ENCODE results near the gene TNP2.

TNP2 gene

GRCh38 chr16:11251525-11252481, 17.3 kb downstream of the TNP2 start:
- Histone ChIP-seq H3K36me3 (ENCODE audit: control insufficient read depth, insufficient read depth, low read length) (peaks cover 16% of the 10 kb centered on the region), H3K4me3 (ENCODE audit: low read depth, low read length) (no peak overlapping the region), H3K27me3 (ENCODE audit: control insufficient read depth, insufficient read depth, low read length) (no peaks in the 10 kb centered on the region), H3K4me1 (ENCODE audit: control insufficient read depth, insufficient read depth, low read length) (peaks cover 4% of the 10 kb centered on the region), H3K9me3 (ENCODE audit: control insufficient read depth, insufficient read depth, low read length) (no peaks in the 10 kb centered on the region), H3K9ac (ENCODE audit: low read depth, low read length) (no peak overlapping the region)

GRCh38 chr16:11250786-11251524, 18.2 kb downstream of the TNP2 start:
- Histone ChIP-seq H3K36me3 (ENCODE audit: control insufficient read depth, insufficient read depth, low read length) (peaks cover 16% of the 10 kb centered on the region), H3K9ac (ENCODE audit: low read depth, low read length) (no peak overlapping the region), H3K9me3 (ENCODE audit: control insufficient read depth, insufficient read depth, low read length) (no peaks in the 10 kb centered on the region), H3K4me3 (ENCODE audit: low read depth, low read length) (no peak overlapping the region), H3K27me3 (ENCODE audit: control insufficient read depth, insufficient read depth, low read length) (no peaks in the 10 kb centered on the region), H3K4me1 (ENCODE audit: control insufficient read depth, insufficient read depth, low read length) (peaks cover 4% of the 10 kb centered on the region)

GRCh38 chr16:11250091-11250785, 18.9 kb downstream of the TNP2 start:
- Histone ChIP-seq H3K9me3 (ENCODE audit: control insufficient read depth, insufficient read depth, low read length) (no peaks in the 10 kb centered on the region), H3K36me3 (ENCODE audit: control insufficient read depth, insufficient read depth, low read length) (peaks cover 16% of the 10 kb centered on the region), H3K4me3 (ENCODE audit: low read depth, low read length) (no peak overlapping the region), H3K4me1 (ENCODE audit: control insufficient read depth, insufficient read depth, low read length) (peaks cover 4% of the 10 kb centered on the region), H3K9ac (ENCODE audit: low read depth, low read length) (no peak overlapping the region), H3K27me3 (ENCODE audit: control insufficient read depth, insufficient read depth, low read length) (no peaks in the 10 kb centered on the region)

- Histone ChIP-seq H3K9me3 (ENCODE audit: control insufficient read depth, insufficient read depth, low read length) (no peaks in the 10 kb centered on the region), H3K36me3 (ENCODE audit: control insufficient read depth, insufficient read depth, low read length) (peaks cover 10% of the 10 kb centered on the region), H3K4me3 (ENCODE audit: low read depth, low read length) (no peak overlapping the region), H3K9ac (ENCODE audit: low read depth, low read length) (no peak overlapping the region), H3K4me1 (ENCODE audit: control insufficient read depth, insufficient read depth, low read length) (peaks cover 4% of the 10 kb centered on the region), H3K27me3 (ENCODE audit: control insufficient read depth, insufficient read depth, low read length) (no peaks in the 10 kb centered on the region)
Measured at GRCh38 chr16:11249233-11250061, 19.7 kb downstream of the TNP2 start.

- no peaks in the 10 kb centered on the region for H3K9me3 ChIP-seq (ENCODE audit: control insufficient read depth, insufficient read depth, low read length)
- H3K4me3 ChIP-seq (ENCODE audit: low read depth, low read length): no peak overlapping the region
- no peaks in the 10 kb centered on the region for H3K27me3 ChIP-seq (ENCODE audit: control insufficient read depth, insufficient read depth, low read length)
- H3K36me3 ChIP-seq (ENCODE audit: control insufficient read depth, insufficient read depth, low read length): peaks cover 3% of the 10 kb centered on the region
- no peak overlapping the region for H3K9ac ChIP-seq (ENCODE audit: low read depth, low read length)
- H3K4me1 ChIP-seq (ENCODE audit: control insufficient read depth, insufficient read depth, low read length): no peaks in the 10 kb centered on the region
Measured at GRCh38 chr16:11248133-11248532, 21.0 kb downstream of the TNP2 start.

- no peaks in the 10 kb centered on the region for H3K36me3 ChIP-seq (ENCODE audit: control insufficient read depth, insufficient read depth, low read length)
- no peaks in the 10 kb centered on the region for H3K4me1 ChIP-seq (ENCODE audit: control insufficient read depth, insufficient read depth, low read length)
- no peaks in the 10 kb centered on the region for H3K27me3 ChIP-seq (ENCODE audit: control insufficient read depth, insufficient read depth, low read length)
- no peak overlapping the region for H3K9ac ChIP-seq (ENCODE audit: low read depth, low read length)
- H3K4me3 ChIP-seq (ENCODE audit: low read depth, low read length): no peak overlapping the region
- no peaks in the 10 kb centered on the region for H3K9me3 ChIP-seq (ENCODE audit: control insufficient read depth, insufficient read depth, low read length)
Measured at GRCh38 chr16:11245988-11246387, 23.1 kb downstream of the TNP2 start.

GRCh38 chr16:11245222-11245737, 23.8 kb downstream of the TNP2 start:
- Histone ChIP-seq H3K4me3 (ENCODE audit: low read depth, low read length) (no peak overlapping the region), H3K36me3 (ENCODE audit: control insufficient read depth, insufficient read depth, low read length) (no peaks in the 10 kb centered on the region), H3K27me3 (ENCODE audit: control insufficient read depth, insufficient read depth, low read length) (no peaks in the 10 kb centered on the region), H3K9me3 (ENCODE audit: control insufficient read depth, insufficient read depth, low read length) (no peaks in the 10 kb centered on the region), H3K4me1 (ENCODE audit: control insufficient read depth, insufficient read depth, low read length) (no peaks in the 10 kb centered on the region), H3K9ac (ENCODE audit: low read depth, low read length) (no peak overlapping the region)

- no peak overlapping the region for H3K9ac ChIP-seq (ENCODE audit: low read depth, low read length)
- no peaks in the 10 kb centered on the region for H3K36me3 ChIP-seq (ENCODE audit: control insufficient read depth, insufficient read depth, low read length)
- no peaks in the 10 kb centered on the region for H3K4me1 ChIP-seq (ENCODE audit: control insufficient read depth, insufficient read depth, low read length)
- H3K27me3 ChIP-seq (ENCODE audit: control insufficient read depth, insufficient read depth, low read length): no peaks in the 10 kb centered on the region
- H3K9me3 ChIP-seq (ENCODE audit: control insufficient read depth, insufficient read depth, low read length): no peaks in the 10 kb centered on the region
- no peak overlapping the region for H3K4me3 ChIP-seq (ENCODE audit: low read depth, low read length)
Measured at GRCh38 chr16:11242658-11243057, 26.5 kb downstream of the TNP2 start.

- Histone ChIP-seq H3K4me3 (ENCODE audit: low read depth, low read length) (no peak overlapping the region), H3K27me3 (ENCODE audit: control insufficient read depth, insufficient read depth, low read length) (no peaks in the 10 kb centered on the region), H3K9me3 (ENCODE audit: control insufficient read depth, insufficient read depth, low read length) (no peaks in the 10 kb centered on the region), H3K36me3 (ENCODE audit: control insufficient read depth, insufficient read depth, low read length) (no peaks in the 10 kb centered on the region), H3K4me1 (ENCODE audit: control insufficient read depth, insufficient read depth, low read length) (no peaks in the 10 kb centered on the region), H3K9ac (ENCODE audit: low read depth, low read length) (no peak overlapping the region)
Measured at GRCh38 chr16:11241480-11242204, 27.5 kb downstream of the TNP2 start.

GRCh38 chr16:11240636-11241473, 28.3 kb downstream of the TNP2 start:
- no peak overlapping the region for H3K9ac ChIP-seq (ENCODE audit: low read depth, low read length)
- H3K4me3 ChIP-seq (ENCODE audit: low read depth, low read length): no peak overlapping the region
- no peaks in the 10 kb centered on the region for H3K36me3 ChIP-seq (ENCODE audit: control insufficient read depth, insufficient read depth, low read length)
- H3K27me3 ChIP-seq (ENCODE audit: control insufficient read depth, insufficient read depth, low read length): no peaks in the 10 kb centered on the region
- H3K9me3 ChIP-seq (ENCODE audit: control insufficient read depth, insufficient read depth, low read length): no peaks in the 10 kb centered on the region
- H3K4me1 ChIP-seq (ENCODE audit: control insufficient read depth, insufficient read depth, low read length): no peaks in the 10 kb centered on the region

All from iPS-15b (cell line).